ENCODE results near the gene PDPR. TPM values are rescaled to one million over a fixed set of nuclear protein-coding genes. Genes with fewer than 3 reads are reported as not detected.
"Not testable (repeated sequence)": the region's sequence is repeated elsewhere in the genome, so short reads cannot be mapped to it uniquely, and the experiment has no call there.

PDPR gene
- total RNA-seq, 1 donor from 2014 or later: 30.4 TPM

DNA sequence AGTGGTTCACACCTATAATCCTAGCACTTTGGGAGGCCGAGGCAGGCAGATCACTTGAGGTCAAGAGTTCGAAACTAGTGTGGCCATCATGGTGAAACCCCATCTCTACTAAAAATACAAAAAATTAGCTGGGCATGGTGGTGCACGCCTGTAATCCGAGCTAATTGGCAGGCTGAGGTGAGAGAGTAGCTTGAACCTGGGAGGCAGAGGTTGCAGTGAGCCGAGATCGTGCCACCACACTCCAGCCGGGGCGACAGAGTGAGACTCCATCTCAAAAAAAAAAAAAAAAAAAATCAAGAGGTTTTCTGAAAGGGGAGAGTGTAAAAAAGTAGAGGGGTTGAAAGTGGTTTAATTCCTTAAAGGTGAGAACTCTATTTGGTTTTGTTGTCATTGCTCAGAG lies 21.7 kb downstream of the PDPR start:
- H3K36me3 Mint-ChIP-seq (ENCODE audit: unreplicated experiment): peaks cover 42% of the 10 kb centered on the region
- not testable (repeated sequence) for H3K9me3 Mint-ChIP-seq (ENCODE audit: unreplicated experiment); H3K27me3 Mint-ChIP-seq (ENCODE audit: unreplicated experiment); H3K4me1 Mint-ChIP-seq (ENCODE audit: unreplicated experiment); H3K27ac Mint-ChIP-seq (ENCODE audit: unreplicated experiment); H3K4me3 Mint-ChIP-seq (ENCODE audit: unreplicated experiment); DNase-seq (ENCODE audit: extremely low spot score, unreplicated experiment)

- not testable (repeated sequence) for H3K4me3 Mint-ChIP-seq (ENCODE audit: unreplicated experiment); DNase-seq (ENCODE audit: extremely low spot score, unreplicated experiment); H3K4me1 Mint-ChIP-seq (ENCODE audit: unreplicated experiment); H3K9me3 Mint-ChIP-seq (ENCODE audit: unreplicated experiment); H3K27ac Mint-ChIP-seq (ENCODE audit: unreplicated experiment); H3K27me3 Mint-ChIP-seq (ENCODE audit: unreplicated experiment)
- H3K36me3 Mint-ChIP-seq (ENCODE audit: unreplicated experiment): peaks cover 42% of the 10 kb centered on the region
Observed at GRCh38 chr16:70136595-70136994, 22.5 kb downstream of the PDPR start.

GRCh38 chr16:70142739-70143138 lies 28.6 kb downstream of the PDPR start:
- not testable (repeated sequence) for H3K27me3 Mint-ChIP-seq (ENCODE audit: unreplicated experiment); H3K4me1 Mint-ChIP-seq (ENCODE audit: unreplicated experiment); H3K9me3 Mint-ChIP-seq (ENCODE audit: unreplicated experiment); H3K4me3 Mint-ChIP-seq (ENCODE audit: unreplicated experiment); H3K27ac Mint-ChIP-seq (ENCODE audit: unreplicated experiment); DNase-seq (ENCODE audit: extremely low spot score, unreplicated experiment)
- H3K36me3 Mint-ChIP-seq (ENCODE audit: unreplicated experiment): peaks cover 29% of the 10 kb centered on the region

- not testable (repeated sequence) for H3K4me1 Mint-ChIP-seq (ENCODE audit: unreplicated experiment); H3K9me3 Mint-ChIP-seq (ENCODE audit: unreplicated experiment); H3K27me3 Mint-ChIP-seq (ENCODE audit: unreplicated experiment); DNase-seq (ENCODE audit: extremely low spot score, unreplicated experiment); H3K27ac Mint-ChIP-seq (ENCODE audit: unreplicated experiment); H3K4me3 Mint-ChIP-seq (ENCODE audit: unreplicated experiment)
- peaks cover 32% of the 10 kb centered on the region for H3K36me3 Mint-ChIP-seq (ENCODE audit: unreplicated experiment)
Observed at GRCh38 chr16:70143231-70143895, 29.2 kb downstream of the PDPR start.

DNA sequence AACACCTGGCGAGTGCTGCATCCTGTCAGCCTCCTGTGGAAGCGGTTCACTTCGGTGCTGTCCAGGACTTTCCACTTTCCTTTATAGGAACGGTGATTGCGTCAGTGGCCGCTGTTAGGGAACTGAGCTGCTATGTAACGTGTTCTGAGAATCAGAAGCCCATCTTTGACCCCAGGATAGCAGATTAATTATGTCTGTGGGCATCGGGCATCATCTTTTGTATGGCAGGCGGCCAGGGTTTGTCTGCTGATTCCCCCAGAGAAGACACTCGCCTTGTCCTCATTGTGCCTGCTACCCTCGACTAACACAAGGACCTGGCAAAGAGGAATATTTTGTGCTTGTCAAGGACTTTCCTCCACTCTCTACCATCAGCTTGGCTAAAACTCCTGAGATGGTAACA lies 33.7 kb downstream of the PDPR start:
- H3K4me1 Mint-ChIP-seq (ENCODE audit: unreplicated experiment); H3K27ac Mint-ChIP-seq (ENCODE audit: unreplicated experiment); H3K4me3 Mint-ChIP-seq (ENCODE audit: unreplicated experiment); H3K9me3 Mint-ChIP-seq (ENCODE audit: unreplicated experiment); H3K27me3 Mint-ChIP-seq (ENCODE audit: unreplicated experiment); DNase-seq (ENCODE audit: extremely low spot score, unreplicated experiment): not testable (repeated sequence)
- peaks cover 44% of the 10 kb centered on the region for H3K36me3 Mint-ChIP-seq (ENCODE audit: unreplicated experiment)

- DNase-seq (ENCODE audit: extremely low spot score, unreplicated experiment); H3K4me1 Mint-ChIP-seq (ENCODE audit: unreplicated experiment); H3K9me3 Mint-ChIP-seq (ENCODE audit: unreplicated experiment); H3K27ac Mint-ChIP-seq (ENCODE audit: unreplicated experiment); H3K4me3 Mint-ChIP-seq (ENCODE audit: unreplicated experiment); H3K27me3 Mint-ChIP-seq (ENCODE audit: unreplicated experiment): not testable (repeated sequence)
- H3K36me3 Mint-ChIP-seq (ENCODE audit: unreplicated experiment): peaks cover 46% of the 10 kb centered on the region
Observed at GRCh38 chr16:70148453-70148852, 34.3 kb downstream of the PDPR start.

DNA sequence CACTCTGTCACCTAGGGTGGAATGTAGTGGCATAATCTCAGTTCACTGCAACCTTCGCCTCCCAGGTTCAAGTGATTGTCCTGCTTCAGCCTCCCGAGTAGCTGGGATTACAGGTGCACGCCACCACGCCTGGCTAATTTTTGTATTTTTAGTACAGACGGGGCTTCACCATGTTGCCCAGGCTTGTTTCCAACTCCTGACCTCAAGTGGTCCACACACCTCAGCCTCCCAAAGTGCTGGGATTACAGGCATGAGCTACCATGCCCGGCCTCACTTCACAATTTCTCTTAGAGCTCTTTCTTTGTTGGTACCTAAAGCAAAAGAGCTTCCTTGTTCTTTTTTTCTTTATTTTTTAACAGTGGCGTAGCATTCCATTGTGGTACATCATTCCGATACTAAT lies 35.2 kb downstream of the PDPR start:
- not testable (repeated sequence) for H3K4me3 Mint-ChIP-seq (ENCODE audit: unreplicated experiment); H3K9me3 Mint-ChIP-seq (ENCODE audit: unreplicated experiment); DNase-seq (ENCODE audit: extremely low spot score, unreplicated experiment); H3K27me3 Mint-ChIP-seq (ENCODE audit: unreplicated experiment); H3K27ac Mint-ChIP-seq (ENCODE audit: unreplicated experiment); H3K4me1 Mint-ChIP-seq (ENCODE audit: unreplicated experiment)
- H3K36me3 Mint-ChIP-seq (ENCODE audit: unreplicated experiment): peaks cover 48% of the 10 kb centered on the region

- Mint-ChIP-seq H3K27me3 (ENCODE audit: unreplicated experiment) (no peaks in the 10 kb centered on the region), H3K4me1 (ENCODE audit: unreplicated experiment) (peaks cover 3% of the 10 kb centered on the region), H3K27ac (ENCODE audit: unreplicated experiment) (no peak overlapping the region), H3K4me3 (ENCODE audit: unreplicated experiment) (no peak overlapping the region), H3K9me3 (ENCODE audit: unreplicated experiment) (no peaks in the 10 kb centered on the region), H3K36me3 (ENCODE audit: unreplicated experiment) (peaks cover 47% of the 10 kb centered on the region)
- TF ChIP-seq CTCF (IDR thresholded peaks at IDR 0.05): no peak
- DNase-seq (ENCODE audit: extremely low spot score, unreplicated experiment): no peak
Observed at GRCh38 chr16:70151391-70151790, 37.3 kb downstream of the PDPR start.
